GM21447 (cell line): ENCODE measurements around the gene EIF2AK3.
"Not testable (repeated sequence)": the region's sequence is repeated elsewhere in the genome, so short reads cannot be mapped to it uniquely, and the experiment has no call there.

Experiments
- ATAC-seq: cut with Tn5 transposase; IDR thresholded peaks from one replicate; pipeline ENCODE4 v1.9.1; 2021; ENCODE audit not compliant: unreplicated experiment

The EIF2AK3 gene

DNA sequence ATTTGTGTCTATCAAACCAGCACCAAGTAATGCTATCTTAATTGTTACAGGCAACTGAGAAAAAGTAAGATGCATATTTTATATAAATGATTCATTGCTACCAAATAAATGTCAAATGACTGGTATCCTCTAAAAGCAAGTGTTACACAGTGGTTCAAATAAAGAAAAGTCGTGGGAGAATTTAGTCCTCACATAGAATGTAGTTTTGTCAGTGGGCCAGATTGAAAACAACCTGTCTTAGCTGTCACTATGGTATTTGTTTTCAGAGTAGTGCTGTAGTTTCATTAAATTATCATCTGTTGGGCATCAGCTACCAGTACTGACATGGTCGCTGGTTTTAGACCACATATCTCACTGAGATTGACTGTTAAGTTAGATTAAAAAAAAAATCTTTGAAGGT is 10.2 kb upstream of the EIF2AK3 start:
- ATAC-seq = no peak

DNA sequence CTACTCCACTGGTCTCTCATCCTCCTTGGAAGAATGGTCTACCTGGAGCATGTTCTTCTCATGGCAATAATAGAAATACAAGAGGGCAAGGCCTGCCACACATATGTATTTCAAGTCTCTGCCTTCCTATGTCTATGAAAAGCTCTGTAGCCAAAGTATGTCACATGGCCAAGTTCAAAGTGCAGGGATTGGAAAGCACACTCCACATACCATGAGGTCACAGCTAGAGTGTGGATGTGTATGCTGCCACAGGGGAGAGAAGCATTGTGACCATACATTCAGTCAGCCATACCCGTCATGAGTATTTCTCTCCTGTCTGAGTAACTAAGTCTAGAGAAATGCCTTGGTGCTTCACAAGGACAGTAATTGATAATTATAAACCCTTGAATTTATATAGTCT is 8.8 kb upstream of the EIF2AK3 start:
- ATAC-seq = no peak

DNA sequence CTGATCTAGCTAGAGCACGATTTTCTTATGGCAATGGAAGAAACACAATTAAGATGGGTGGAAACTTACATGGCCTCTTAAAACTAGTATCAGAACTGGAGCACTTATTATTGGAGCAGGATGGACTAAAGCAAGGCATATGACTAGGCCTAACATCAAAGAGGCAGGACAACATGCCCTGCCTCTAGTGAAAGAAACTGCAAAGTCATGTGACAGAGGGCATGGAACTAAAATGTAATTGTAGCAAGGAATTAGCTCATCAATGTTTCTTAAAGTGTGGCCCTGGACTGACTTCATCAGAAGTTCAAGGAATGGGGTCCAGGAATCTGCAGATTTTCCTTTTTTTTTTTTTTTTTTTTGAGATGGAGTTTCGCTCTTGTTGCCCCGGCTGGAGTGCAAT is 5.3 kb upstream of the EIF2AK3 start:
- no peak for ATAC-seq

DNA sequence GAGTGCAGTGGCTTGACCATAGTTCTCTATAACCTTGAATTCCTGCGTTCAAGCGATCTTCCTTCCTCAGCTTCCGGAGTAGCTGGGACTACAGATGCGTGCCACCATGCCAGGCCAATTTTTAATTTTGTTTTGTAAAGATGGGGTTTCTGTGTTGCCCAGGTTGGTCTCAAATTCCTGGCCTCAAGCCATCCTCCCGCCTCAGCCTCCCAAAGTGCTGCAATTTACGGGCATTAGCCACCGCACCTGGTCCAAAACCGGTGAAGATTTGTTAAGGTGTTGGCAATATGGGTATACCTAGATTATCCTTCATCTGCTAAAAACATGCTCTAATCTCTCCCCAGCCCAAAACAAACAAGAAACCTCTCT is 1.3 kb upstream of the EIF2AK3 start:
- ATAC-seq = no peak

DNA sequence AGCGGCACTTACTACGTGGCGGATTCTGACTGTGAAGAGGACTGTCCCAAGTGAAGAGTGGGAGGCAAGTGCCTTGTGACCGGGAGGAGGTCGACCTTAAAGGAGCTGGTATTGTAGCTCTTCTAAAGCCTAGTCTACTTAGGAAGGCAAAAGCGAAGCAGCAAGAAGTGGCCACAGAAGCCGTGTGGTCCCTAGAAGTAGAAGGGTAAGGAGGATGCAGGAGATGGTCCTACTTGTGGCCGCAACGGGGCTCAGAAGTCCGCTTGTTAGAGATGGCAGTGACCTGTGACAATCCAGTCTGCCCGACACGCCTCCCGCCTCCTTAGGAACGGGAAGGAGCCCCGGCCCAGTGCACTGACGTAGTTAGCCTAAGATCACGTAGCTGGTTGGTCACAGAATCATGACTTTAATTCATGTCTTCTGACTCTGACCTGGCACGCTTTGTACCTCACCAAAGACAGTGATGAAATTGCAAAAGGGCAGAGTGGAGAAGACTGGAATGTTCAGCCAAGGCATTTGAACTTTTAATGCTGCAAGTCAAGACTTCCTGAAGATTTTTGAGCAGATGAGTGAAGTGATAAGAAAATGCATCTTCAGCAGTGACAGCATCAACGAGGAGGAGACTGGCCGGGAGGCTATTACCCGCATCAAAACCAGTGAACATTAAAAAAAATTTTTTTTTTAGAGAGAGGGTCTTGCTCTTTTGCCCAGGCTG is 749 bp upstream of the EIF2AK3 start:
- ATAC-seq = peak; percentile 45

DNA sequence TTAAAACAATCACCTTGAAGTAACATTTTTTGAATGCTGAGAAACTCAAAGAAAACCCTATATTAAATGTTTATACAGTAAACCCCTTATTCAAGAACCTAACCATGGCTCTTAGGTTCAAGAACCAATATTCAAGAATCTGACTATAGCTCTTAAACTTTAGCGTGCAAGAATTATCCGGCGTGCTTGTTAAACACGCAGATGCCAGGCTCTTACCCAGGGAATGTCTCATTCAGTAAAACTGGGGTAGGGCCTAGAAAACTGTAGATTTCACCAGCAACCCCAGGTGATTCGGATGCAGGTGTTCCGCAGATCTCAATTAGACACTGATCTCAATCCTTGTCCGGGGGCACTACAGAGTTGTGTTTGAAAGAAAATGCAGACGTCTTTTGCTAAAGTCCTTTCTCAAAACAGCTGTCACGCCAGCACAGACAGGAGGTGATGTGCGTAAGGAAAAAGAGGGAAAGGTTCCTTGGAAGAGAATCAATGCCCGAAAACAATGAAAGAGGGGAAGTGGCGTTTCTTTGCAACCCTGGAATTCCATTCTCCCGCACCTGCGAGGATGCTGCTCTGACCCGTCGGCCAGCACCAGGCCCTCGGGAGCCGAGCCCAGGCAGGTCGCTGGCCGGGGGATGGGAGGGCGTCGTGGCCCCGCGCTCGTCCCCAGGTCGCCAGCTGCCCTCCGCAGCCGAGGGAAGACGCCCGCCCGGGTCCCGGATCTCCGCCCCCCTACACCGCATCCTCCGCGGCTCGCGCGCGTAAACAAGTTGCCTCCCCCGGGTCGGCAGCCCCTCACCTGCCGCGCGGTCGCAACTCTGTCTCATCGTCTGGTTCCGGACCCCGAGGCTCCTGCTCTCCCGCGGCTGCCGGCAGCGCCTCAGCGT is 851 bp downstream of the EIF2AK3 start:
- peak; percentile 0 for ATAC-seq

DNA sequence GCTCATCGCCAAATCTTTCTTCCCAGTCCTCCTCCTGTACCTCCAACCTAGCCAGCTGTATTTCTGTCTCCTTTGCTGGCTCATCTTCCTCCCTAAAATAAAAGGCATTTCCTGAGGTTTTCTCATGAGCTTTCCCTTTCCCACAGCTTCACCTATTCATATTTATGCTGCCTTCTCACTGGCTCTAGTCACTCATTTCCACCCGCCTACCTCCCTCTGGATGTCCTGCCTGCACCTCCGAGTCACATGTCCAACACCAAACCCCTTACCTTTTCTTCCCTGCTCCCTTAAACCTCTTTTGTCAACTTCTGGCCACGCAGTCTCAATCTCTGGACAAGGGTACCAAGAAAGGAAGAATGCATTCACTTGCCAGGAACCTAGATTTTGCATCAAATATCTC is 2.8 kb downstream of the EIF2AK3 start:
- no peak for ATAC-seq

DNA sequence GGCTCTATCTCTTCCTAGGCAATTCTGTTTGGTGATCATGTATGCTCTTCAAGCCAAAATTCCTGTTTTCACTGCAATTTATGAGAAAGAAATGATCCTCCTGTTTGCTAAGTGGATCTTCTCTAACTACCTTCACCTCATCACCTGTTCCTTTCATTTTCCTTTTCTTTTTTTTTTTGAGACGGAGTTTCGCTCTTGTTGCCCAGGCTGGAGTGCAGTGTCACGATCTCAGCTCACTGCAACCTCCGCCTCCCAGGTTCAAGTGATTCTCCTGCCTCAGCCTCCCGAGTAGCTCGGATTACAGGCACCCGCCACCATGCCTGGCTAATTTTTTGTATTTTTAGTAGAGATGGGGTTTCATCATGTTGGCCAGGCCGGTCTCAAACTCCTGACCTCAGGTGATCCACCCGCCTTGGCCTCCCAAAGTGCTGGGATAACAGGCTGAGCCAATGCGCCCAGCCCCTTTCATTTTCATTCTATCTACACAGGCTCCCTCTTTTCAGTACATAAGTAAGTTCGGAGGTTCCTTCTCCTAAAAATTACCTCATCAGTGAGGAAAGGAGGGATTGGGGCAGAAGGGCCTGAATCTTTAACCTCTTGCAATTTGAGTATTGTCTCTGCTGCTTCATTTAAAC is 3.3 kb downstream of the EIF2AK3 start:
- not testable (repeated sequence) for ATAC-seq

DNA sequence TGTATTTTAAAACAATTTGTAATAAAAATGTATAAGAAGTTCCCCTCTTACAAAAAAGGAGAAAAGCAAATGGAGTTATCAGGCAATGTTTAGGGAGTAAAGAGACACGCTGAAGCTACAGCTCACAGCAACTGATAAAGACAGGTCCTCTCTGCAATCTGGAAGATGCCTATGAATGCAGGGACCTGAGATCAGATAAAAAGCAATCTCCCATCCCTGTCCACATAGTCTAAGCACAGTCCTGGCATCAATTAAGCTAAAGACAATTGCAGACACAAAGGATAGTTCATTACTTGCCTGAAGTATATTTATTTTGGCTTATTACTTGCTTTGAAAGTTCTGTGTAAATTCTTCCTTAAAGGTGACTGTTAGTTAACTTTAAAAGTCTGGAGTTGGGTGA is 5.0 kb downstream of the EIF2AK3 start:
- no peak for ATAC-seq

DNA sequence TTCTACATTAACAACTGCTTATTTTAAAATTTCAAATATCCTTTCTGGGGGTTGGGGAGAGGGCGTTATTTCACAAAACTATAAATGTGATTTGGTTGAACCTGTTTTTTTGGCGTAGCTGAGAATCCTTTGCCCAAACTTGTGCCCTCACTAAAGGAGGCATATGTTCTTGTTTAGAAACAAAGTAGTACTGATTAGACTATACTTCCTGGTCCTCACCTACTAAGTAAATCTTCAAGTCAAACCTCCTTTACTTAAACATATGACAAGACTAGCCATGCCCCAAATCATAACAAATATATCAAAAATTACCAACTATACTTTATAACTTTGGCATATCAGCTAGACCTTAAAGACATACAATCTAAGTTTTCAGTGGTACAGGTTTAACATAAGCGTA is 5.8 kb downstream of the EIF2AK3 start:
- no peak for ATAC-seq

DNA sequence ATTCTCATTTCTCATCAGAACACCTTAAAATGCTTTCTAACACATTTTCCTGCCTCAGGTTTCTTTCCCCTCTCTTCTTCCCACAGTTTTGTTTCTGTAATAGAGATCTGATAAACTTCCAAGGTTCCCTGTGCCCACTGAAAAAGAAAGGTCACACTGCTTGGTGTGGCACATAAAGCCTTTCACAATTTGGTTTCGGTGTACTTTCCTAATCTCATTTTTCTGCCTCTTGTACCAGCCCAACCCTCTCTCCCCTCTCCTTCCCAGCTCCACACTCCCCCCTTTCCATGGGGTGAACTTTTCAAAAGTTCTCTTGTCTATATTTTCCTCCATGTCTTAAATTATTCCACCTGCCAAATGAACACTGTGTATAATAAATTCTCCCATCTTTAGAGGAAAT is 7.2 kb downstream of the EIF2AK3 start:
- no peak for ATAC-seq

DNA sequence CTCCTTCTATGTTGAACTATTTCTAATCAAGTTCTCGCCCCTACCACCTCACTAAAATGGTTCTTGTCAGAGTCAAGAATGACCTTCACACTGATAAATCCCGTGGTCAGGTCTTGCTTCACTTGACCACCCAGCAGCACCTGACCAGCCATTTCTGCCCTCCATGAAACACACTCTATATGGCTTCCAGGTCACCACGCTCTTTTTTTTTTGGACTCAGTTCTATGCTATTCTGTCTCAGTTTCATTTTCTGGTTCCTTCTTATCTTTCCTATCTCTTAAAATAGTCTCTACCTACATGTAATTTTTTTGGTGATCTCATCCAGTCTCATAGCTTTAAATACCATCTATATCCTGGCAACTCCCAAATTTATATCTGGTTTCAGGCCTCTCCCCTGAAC is 11.4 kb downstream of the EIF2AK3 start:
- ATAC-seq = peak; percentile 61

DNA sequence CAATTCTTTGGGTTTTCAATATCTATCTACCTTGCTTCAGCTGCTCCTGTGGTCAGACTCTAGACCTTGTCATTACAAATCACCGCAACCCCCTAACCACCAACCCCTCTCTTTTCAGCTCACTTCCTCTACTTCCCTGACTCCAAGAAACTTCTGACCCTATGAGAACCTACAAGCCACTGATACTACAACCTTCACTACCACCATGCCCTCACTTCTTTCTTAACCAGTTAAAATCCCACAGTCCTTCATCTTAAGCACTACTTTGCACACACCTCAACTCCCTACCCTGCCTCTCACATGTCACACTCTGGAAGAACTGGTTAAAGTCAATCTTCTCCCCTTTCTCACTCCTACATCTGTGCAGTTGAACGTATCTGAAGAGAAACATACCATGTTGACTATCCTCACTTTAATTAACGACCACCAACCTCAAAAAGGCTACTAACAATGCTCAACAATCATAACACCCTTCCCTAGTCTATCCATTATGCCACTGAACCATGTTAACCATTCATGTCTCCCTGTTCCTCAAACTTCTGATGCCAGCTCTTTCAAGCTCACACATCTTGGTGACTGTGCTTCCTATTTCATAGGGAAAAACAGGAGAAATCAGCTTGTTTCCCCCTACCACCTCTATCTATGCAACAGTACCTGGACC is 12.6 kb downstream of the EIF2AK3 start:
- peak; percentile 79 for ATAC-seq

DNA sequence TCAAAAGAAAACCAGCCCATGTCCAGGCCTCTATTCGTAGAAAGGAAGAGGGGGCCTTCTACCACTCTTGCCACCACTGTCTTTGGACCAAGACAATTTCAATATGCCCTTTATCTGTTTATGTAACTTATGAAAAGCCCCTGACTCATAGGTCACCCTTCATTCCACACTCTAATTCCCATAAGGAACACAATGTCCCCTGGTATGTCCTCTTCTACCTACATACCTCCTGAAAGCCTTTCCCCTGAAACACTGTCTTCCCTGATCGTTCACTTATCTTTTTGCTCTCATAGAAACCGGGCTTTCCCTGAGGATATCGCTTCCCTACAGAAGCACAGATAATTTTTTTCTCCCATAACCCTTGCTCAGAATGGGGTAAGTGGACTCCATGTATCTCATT is 13.3 kb downstream of the EIF2AK3 start:
- ATAC-seq = no peak

DNA sequence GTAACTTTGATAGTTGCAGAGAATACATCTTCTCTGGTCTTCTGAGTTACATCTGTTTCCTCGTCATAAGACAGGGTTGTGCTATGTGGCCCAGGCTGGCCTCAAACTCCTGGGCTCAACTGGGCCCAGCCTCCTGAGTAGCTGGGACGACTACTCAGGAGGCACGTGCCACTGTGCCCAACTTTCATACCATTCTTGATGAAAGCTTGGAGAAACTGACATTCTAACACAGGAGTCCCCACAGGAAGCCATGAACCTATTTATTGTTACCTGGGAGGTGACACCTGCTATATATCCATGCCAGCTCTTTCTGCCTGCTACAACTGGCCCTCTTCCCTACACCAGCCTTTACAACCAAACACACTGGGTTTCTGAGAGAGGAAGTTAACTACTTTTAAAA is 19.1 kb downstream of the EIF2AK3 start:
- ATAC-seq = no peak

DNA sequence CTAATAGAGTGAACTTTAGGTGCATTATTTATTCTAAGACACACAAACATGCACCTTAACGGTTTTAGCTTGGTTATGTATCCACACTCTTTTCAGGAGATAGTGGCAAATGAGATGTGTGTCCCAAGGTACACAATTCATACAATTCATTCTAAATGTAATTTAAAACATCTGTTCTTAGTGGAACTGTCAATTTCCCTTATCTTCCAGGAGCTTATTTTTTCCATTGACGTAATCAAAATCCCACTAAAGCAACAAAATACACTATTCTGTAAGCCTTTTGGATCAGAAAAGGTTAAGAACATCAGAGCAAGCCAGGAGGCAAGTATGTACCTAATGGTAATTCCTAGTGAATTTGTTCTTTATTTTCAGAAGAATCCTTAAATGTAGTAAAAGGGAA is 19.8 kb downstream of the EIF2AK3 start:
- no peak for ATAC-seq

DNA sequence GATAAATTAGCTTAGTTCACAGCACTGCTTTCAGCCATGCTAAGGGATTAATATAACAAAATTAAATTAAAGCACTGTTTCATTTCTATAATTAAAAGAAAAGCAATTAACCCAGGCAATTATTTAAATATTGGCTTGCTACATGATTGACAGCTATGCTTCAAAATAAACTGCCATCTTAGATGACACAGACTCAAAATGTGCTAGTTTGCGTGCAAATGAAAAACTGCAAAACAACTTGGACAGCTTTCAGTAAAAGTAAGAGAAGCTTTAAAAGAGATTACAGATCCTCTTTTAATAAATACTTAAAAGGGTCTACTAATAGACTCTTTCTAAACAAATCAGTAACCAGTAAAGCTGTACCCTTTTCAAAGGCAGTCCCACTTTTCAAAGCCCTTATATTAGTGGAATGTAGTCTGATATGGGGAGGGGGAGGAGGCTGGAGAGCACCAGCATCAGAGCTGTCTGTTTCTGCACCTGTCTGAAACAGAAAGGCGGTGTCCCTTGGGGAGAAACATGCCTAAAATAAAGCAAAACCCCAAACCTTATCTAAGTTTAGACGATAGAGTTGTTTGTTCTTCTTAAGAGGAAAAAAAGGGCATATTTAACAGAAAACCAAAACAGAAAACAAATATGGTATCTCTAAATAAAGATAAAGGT is 20.8 kb downstream of the EIF2AK3 start:
- ATAC-seq = peak; percentile 86

DNA sequence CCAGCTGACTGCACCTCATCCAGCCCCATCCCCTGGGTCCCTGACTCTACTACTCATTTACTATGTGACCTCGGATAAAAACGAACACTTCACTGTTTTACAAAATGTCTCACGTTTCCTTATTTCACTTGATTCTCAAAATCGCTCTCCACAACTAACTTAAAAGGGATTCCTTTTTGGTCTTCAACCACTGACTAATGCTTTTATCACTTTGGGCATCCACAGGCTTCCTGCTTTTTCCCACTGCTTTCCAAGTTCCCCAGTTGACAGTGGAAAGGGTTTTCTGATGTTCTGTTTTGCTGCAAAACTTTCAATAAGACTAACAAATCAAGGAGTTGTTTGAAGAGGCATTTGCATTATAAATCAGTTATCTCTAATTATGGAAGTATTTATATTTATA is 24.1 kb downstream of the EIF2AK3 start:
- ATAC-seq = no peak

DNA sequence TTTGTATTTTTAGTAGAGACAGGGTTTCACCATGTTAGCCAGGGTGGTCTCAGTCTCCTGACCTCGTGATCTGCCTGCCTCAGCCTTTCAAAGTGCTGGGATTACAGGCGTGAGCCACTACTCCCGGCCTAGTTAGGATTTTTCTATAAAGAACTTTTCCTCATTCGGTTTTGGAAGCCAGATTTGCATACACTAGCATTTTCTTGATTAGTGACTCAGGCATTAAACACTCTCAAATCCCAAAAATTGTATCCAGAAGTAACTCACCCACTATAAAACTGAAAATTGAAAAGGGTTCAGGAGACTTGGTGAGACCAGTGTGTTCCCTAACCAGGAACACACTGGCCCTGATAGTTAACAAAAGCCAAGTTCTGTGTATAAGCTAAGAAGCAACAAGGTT is 25.2 kb downstream of the EIF2AK3 start:
- ATAC-seq = no peak

DNA sequence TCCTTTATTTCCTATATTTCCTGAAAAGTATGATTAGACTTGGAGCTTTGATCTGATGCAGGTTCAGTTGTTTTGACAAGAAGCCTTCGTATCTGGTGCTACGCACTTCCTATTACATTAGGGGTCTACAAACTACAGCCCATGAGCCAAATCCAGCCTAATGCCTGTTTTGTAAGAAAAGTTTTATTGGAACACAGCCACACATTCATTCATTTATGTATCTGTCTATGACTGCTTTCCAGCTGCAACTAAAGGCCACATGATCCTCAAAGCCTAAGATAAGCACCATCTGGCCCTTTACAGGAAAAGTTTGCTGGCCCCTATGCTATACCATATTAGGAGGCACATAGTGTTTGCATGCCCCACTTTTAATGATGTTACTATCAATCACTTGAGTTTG is 26.0 kb downstream of the EIF2AK3 start:
- ATAC-seq = no peak

DNA sequence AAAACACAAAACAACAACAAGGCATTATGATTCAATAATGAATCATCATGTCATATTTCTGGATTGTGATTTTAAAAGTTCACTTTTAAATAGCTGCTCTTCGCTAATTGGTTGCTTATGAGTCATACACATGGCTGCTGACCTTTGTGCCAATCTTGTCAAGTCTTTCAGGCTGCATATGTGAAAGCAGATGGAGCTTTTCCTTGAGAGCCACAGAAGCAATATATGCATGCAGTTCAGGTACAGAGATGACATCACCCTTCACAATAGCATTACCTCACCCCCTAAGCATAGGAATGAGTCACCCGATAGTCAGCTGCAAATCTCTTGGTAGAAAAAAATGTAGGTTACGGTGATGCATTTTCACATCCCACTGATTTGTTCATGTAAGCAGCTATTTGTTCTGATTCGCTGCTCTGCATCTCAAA is 27.2 kb downstream of the EIF2AK3 start:
- ATAC-seq = peak; percentile 98
